ENCODE results near the gene CUTC. TPM values are rescaled to one million over a fixed set of nuclear protein-coding genes. Genes with fewer than 3 reads are reported as not detected.

Gene CUTC
- total RNA-seq, 1 experiment from 2014 or later: 22.9 TPM

GRCh38 chr10:99805190-99805589, 73.2 kb downstream of the CUTC start:
- no peaks in the 10 kb centered on the region for H3K36me3 ChIP-seq (ENCODE audit: insufficient read depth, low read length)
- H3K27me3 ChIP-seq (ENCODE audit: low read length): no peaks in the 10 kb centered on the region; the same call in 1 of the 2 replicates
- H3K4me3 ChIP-seq (ENCODE audit: low read length): no peak overlapping the region
- H3K9ac ChIP-seq (ENCODE audit: low read length): no peak overlapping the region
- H3K4me1 ChIP-seq (ENCODE audit: low read length): peaks cover 11% of the 10 kb centered on the region
- no peak overlapping the region for H3K4me2 ChIP-seq (ENCODE audit: low read depth, low read length, poor library complexity, severe bottlenecking)
- no peak for DNase-seq
- H4K20me1 ChIP-seq (ENCODE audit: insufficient read depth, low read depth, low read length): no peaks in the 10 kb centered on the region
- H2AFZ ChIP-seq (ENCODE audit: low read length): no peak overlapping the region
- no peaks in the 10 kb centered on the region for H3K79me2 ChIP-seq (ENCODE audit: low read length)
- H3K27ac ChIP-seq (ENCODE audit: low read length): no peak overlapping the region
- H3K9me3 ChIP-seq (ENCODE audit: low read length): no peaks in the 10 kb centered on the region
- no peaks in the 10 kb centered on the region for H3K9me2 ChIP-seq (replicated peaks; ENCODE audit: insufficient read depth, low read length)

Other genes starting within 250 kb of the CUTC start
- not detected in 2 replicates for gene NKX2-3, start 199.3 kb upstream of the CUTC start, total RNA-seq (2014; rRNA removed; shearing (Covaris generic); ENCODE audit: low replicate concordance)
- 32.9 and 36.4 TPM in 2 replicates for gene SLC25A28, start 111.8 kb upstream of the CUTC start, total RNA-seq (2014; rRNA removed; shearing (Covaris generic); ENCODE audit: low replicate concordance)
- 4.9 TPM in 2 replicates for gene ENTPD7, start 72.7 kb upstream of the CUTC start, total RNA-seq (2014; rRNA removed; shearing (Covaris generic); ENCODE audit: low replicate concordance)
- 45.6 and 53.3 TPM in 2 replicates for gene COX15, start 107 bp upstream of the CUTC start, total RNA-seq (2014; rRNA removed; shearing (Covaris generic); ENCODE audit: low replicate concordance)
- 0.07 and 1.4 TPM in 2 replicates for gene ABCC2, start 50.4 kb downstream of the CUTC start, total RNA-seq (2014; rRNA removed; shearing (Covaris generic); ENCODE audit: low replicate concordance)